ENCODE results near the gene CARD14. TPM values are rescaled to one million over a fixed set of nuclear protein-coding genes. Genes with fewer than 3 reads are reported as not detected.
"Not testable (repeated sequence)": the region's sequence is repeated elsewhere in the genome, so short reads cannot be mapped to it uniquely, and the experiment has no call there.

The CARD14 gene
- total and polyA plus RNA-seq, 10 donors: 0.63 to 4.8 (median 1.3) TPM

GRCh38 chr17:80151333-80151732 is 18.5 kb upstream of the CARD14 start:
- peaks cover 5 to 51% (median 23%) of the 10 kb centered on the region in 6 donors for H3K4me1 ChIP-seq
- TF ChIP-seq POLR2AphosphoS5 (IDR thresholded peaks at IDR 0.05) (no peak), POLR2A (IDR thresholded peaks at IDR 0.05) (no peak), CTCF (IDR thresholded peaks at IDR 0.05 in 8 of 11, conservative IDR thresholded peaks at IDR 0.05 in 3 of 11) (no peak)
- peaks cover 0 to 16% (median 14%) of the 10 kb centered on the region in 8 donors for H3K9me3 ChIP-seq
- WGBS, 5 donors: 83 to 93% (median 91%) methylated on average over 5 of the region's 5 CpGs
- no peak for DNase-seq
- no peaks in the 10 kb centered on the region for H3K27me3 ChIP-seq (replicated peaks in 1 of 7)
- H3K27ac ChIP-seq: peak overlapping the region in 3 of 8 donors; percentile 2 to 67 (median 65)
- intact Hi-C loops (cut with DNase I; ENCODE audit: low total_unique reads): no loop called here
- H3K36me3 ChIP-seq: no peaks in the 10 kb centered on the region
- no peak overlapping the region for H3K4me3 ChIP-seq

GRCh38 chr17:80152081-80152702 is 17.6 kb upstream of the CARD14 start:
- Histone ChIP-seq H3K4me3 (no peak overlapping the region), H3K27me3 (replicated peaks in 1 of 7) (no peaks in the 10 kb centered on the region), H3K36me3 (no peaks in the 10 kb centered on the region), H3K27ac (peak overlapping the region in 5 of 8 donors; percentile 9 to 67 (median 56)), H3K4me1 (peaks cover 5 to 49% (median 22%) of the 10 kb centered on the region in 6 donors), H3K9me3 (peaks cover 0 to 23% (median 17%) of the 10 kb centered on the region in 8 donors)
- intact Hi-C loops (cut with DNase I; ENCODE audit: low total_unique reads): no loop called here
- no peak for DNase-seq
- WGBS, 5 donors: 38 to 63% (median 52%) methylated on average over 11 of the region's 11 CpGs
- TF ChIP-seq POLR2A (IDR thresholded peaks at IDR 0.05): no peak
- TF ChIP-seq CTCF (IDR thresholded peaks at IDR 0.05 in 8 of 11, conservative IDR thresholded peaks at IDR 0.05 in 3 of 11): no peak
- no peak for TF ChIP-seq POLR2AphosphoS5 (IDR thresholded peaks at IDR 0.05)

- H3K27me3 ChIP-seq (replicated peaks in 1 of 7): no peaks in the 10 kb centered on the region
- intact Hi-C loops (cut with DNase I; ENCODE audit: low total_unique reads): no loop called here
- no peak overlapping the region for H3K4me3 ChIP-seq
- TF ChIP-seq POLR2A (IDR thresholded peaks at IDR 0.05) (no peak), POLR2AphosphoS5 (IDR thresholded peaks at IDR 0.05) (no peak), CTCF (IDR thresholded peaks at IDR 0.05 in 8 of 11, conservative IDR thresholded peaks at IDR 0.05 in 3 of 11) (no peak)
- no peaks in the 10 kb centered on the region for H3K36me3 ChIP-seq
- no peak for DNase-seq
- peaks cover 3 to 44% (median 20%) of the 10 kb centered on the region in 6 donors for H3K4me1 ChIP-seq
- 64 to 81% (median 78%) methylated on average over 3 of the region's 3 CpGs for WGBS, 5 donors
- peaks cover 0 to 23% (median 17%) of the 10 kb centered on the region in 8 donors for H3K9me3 ChIP-seq
- peak overlapping the region in 4 of 8 donors; percentile 46 to 67 (median 60) for H3K27ac ChIP-seq
Observed at GRCh38 chr17:80153004-80153403, 16.8 kb upstream of the CARD14 start.

GRCh38 chr17:80154166-80154565 is 15.7 kb upstream of the CARD14 start:
- intact Hi-C loops (cut with DNase I; ENCODE audit: low total_unique reads): no loop called here
- no peaks in the 10 kb centered on the region for H3K27me3 ChIP-seq (replicated peaks in 1 of 7)
- no peak overlapping the region for H3K4me3 ChIP-seq
- peaks cover 0 to 23% (median 17%) of the 10 kb centered on the region in 8 donors for H3K9me3 ChIP-seq
- no peak overlapping the region for H3K27ac ChIP-seq
- peaks cover 0 to 32% (median 9%) of the 10 kb centered on the region in 6 donors for H3K4me1 ChIP-seq
- TF ChIP-seq POLR2A (IDR thresholded peaks at IDR 0.05) (no peak), CTCF (IDR thresholded peaks at IDR 0.05 in 8 of 11, conservative IDR thresholded peaks at IDR 0.05 in 3 of 11) (no peak)
- WGBS, 5 donors: 81 to 85% (median 83%) methylated on average over 5 of the region's 5 CpGs
- no peaks in the 10 kb centered on the region for H3K36me3 ChIP-seq
- no peak for DNase-seq

- intact Hi-C loops (cut with DNase I; ENCODE audit: low total_unique reads); DNase-seq: not testable (repeated sequence)
Observed at GRCh38 chr17:80155600-80155999, 14.2 kb upstream of the CARD14 start.

More at GRCh38 chr17:80155600-80155999, 14.2 kb upstream of the CARD14 start:
- not testable (repeated sequence) for H3K4me3 ChIP-seq; H3K36me3 ChIP-seq; H3K27me3 ChIP-seq (replicated peaks in 1 of 7); H3K27ac ChIP-seq
- H3K4me1 ChIP-seq: peaks cover 0 to 25% (median 8%) of the 10 kb centered on the region in 6 donors
- 55 to 65% (median 60%) methylated on average over 2 of the region's 2 CpGs for WGBS, 5 donors
- H3K9me3 ChIP-seq: peaks cover 0 to 23% (median 17%) of the 10 kb centered on the region in 8 donors
